SKM-1 (cell line): ENCODE results near the gene TTC1.
"Not testable (repeated sequence)": the region's sequence is repeated elsewhere in the genome, so short reads cannot be mapped to it uniquely, and the experiment has no call there.

Experiments
- DNase-seq: peaks from one replicate; lab custom pipeline; 2025; ENCODE audit not compliant: unreplicated experiment; lab: John Stamatoyannopoulos, UW

The TTC1 gene

DNA sequence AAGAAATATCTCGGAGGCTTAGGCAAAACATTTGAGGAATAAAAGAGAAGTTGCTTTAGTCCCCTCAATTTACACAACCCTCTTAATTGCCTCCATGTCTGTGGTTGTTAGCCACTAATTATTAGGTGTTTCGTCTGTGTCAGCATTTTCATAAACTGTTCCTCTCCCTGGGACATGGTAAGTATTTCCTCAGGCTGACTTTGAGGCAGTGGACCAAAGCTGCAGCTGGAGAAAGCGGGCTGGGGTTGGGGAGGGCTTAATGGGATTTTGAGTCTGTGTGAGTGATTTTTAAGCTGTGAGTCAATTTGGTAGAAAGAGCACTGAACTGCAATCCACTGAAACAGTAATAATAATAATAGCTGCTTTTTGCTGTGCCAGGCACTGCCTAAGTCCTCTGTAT is 13.0 kb upstream of the TTC1 start:
- DNase-seq = no peak

DNA sequence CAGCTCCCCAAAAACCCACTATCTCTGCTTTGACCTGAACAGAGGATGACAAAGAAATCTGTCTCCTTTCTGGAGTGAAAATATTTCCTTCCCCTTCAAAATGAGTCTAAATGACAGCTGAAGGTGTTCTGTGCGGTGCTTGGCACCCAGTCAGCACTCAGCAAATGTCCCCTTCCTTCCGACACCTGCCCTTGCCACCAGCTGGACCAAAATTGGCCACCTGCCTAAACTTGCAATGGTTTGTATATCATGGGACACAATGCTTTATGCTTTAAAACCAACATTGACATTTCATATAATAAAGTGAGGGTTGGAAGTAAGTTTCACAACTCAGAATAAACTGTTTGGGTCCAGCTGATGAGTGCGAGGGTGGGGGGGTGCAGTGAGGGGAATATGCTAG is 7.5 kb upstream of the TTC1 start:
- DNase-seq = no peak

DNA sequence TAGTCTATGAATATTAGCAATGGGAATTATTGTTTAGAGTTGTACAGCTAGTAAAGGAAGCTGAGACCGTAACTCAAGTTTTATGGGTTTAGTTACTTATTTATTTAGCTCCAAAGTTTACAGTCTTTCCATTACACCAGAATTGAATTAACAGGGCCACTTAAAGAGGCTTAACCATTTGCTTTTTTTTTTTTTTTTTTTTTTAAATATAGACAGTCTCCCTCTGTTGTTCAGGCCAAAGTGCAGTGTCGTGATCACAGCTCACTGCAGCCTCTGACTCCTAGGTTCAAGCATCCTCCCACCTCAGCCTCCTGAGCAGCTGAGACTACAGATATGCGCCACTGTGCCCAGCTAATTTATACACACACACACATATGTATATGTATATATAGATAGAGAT is 1.4 kb upstream of the TTC1 start:
- no peak for DNase-seq

DNA sequence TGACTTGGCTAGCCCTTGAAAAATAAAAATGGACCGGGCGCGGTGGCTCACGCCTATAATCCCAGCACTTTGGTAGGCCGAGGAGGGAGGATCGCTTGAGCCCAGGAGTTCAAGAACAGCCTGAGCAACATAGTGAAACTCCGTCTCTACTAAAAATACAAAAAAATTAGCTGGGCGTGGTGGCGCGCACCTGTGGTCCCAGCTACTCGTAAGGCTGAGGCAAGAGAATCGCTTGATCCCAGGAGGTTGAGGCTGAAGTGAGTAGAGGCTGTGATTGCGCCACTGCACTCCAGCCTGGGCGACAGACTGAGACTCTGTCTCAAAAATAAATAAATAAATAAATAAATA is 436 bp upstream of the TTC1 start:
- DNase-seq = not testable (repeated sequence)

DNA sequence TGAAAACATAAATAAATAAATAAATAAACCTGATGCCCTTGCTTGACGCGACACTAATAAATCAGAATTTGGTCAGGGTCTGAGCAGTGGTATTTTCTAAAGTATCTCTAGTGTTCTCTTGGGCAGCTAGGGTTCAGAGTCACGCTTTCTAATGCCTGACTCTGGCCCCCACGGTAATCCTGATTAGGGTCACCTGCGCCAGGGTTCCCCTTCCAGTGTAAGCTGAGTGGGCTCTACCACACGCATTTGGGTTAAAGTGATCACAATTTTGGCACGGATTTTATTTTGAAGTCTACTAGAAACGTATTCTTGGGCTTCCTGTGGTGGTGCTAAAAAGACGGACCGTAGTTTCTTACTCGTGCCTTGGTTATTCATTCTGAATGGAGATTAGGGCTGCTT is 651 bp downstream of the TTC1 start:
- DNase-seq = no peak

DNA sequence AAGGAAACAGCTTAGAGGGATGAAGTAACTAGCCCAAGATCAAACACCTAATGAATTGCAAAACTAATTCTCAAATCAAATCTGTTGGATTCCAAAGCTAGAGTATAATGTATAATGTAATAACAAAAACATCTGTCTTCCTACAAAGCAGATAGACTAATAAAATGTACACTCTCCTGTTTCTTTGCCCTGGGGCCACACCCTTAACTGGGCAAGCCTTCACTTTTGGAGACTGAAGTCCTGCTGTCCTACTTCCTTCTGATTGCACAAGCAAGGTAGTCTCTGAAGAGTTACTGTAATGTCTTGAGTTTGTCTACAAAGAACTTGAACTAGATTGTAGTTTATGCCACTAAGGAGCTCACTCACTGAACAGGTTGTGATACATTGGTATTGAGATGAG is 2.5 kb downstream of the TTC1 start:
- DNase-seq = no peak

DNA sequence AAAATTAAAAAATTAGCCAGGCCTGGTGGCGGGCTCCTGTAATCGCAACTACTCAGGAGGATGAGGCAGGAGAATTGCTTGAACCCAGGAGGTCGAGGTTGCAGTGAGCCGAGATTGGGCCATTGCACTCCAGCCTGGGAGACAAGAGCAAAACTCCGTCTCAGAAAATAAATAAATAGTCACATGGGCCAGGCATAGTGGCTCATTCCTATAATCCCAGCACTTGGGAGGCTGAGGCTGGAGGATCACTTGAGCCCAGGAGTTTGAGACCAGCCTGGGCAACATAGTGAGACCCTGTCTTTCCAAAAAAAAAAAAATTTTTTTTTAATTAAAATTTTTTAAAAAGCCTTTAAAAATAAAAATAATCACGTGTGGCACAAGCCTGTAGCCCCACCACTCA is 5.3 kb downstream of the TTC1 start:
- DNase-seq = not testable (repeated sequence)

DNA sequence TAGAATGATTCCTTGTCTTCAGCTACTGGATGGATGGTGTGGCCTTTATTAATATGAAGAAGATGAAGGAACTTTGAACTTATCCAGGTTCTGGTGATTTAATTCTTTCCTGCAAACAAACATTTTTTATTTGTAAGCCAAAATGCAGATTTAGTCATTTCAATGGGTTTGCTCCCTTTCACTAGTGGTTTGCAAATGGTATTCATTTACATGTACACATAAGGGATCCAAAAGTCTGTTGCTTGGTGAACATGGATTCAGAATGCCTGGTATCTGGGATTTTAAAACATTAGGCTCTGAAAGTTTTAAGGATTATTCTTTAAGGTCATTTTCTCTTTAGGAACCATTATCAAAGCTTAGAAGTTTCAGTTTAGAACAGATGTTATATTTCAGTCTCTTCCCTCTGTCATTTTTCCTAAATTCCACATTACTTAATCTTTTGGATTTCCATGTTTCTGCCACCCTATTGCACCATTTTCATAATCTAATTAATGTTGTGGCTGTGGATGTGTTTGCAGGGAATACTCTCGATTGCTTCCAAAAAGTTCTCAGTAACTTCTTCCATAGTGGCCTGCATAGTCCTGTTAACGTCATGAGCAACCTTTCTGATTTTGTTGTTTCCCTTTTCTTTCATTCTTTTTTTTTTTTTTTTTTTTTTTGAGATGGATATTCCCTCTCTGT is 10.1 kb downstream of the TTC1 start:
- DNase-seq = no peak

DNA sequence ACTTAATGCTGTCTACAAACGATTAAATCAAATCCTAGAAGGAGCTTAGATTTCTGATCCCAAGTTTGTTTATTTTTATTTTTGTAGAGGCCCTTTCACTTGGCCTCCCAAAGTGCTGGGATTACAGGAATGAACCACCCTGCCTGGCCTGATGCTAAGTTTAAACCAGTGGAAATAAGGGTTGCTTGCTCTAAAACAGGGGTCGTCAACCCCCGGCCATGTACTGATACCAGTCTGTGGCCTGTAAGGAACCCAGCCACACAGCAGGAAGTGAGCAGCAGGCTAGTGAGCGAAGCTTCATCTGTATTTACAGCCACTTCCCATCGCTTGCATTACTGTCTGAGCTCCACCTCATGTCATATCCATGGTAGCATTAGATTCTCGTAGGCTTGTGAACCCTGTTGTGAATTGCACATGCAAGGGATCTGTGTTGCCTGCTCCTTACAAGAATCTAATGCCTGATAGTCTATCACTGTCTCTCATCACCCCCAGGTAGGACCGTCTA is 11.4 kb downstream of the TTC1 start:
- DNase-seq = no peak

DNA sequence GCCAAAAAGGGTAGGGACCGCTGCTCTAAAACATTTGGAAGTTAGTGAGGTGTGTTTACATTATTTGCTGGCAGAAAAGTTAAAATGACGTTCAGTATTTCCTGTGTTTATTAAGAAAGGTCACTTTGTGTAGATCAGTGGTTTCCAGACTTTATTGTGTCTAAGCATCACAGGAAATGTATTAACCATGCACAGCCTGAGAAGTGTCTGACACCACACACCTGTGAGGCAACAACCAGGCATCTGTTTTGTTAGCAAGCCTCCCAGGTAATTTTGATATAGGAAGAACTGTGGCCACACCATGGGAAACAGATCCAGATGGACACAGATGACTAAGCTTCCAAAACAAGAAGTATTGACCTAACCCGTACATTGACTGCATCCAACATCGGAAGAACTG is 12.0 kb downstream of the TTC1 start:
- DNase-seq = no peak

DNA sequence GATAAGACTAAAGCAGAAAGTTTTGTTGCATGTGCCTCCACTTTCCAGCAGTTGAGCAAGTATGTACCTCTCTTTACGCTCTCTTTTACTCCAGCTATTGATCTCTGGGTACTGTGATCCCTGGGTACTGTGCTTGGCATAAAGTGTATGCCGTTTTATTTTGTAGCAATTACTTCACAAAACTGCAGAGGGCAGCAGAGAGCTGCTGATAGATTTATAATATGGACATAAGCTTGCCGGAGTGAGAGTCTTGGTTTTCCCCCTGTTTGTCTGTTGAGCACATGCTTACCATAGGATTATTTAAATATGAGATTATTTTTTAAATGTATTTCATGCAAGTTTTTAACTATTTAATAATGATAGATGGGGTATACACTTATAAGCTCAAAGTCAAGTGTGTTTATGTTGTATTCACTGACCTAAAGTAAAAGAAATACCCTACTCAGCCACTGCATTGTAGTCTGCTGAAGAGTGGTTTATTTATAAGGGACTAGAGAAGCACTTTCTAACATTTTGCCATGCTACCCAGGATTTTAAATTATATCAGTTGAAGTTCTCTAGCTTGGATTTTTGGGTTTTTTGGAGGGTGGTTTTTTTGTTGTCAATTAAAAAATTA is 13.0 kb downstream of the TTC1 start:
- peak; percentile 66 for DNase-seq

DNA sequence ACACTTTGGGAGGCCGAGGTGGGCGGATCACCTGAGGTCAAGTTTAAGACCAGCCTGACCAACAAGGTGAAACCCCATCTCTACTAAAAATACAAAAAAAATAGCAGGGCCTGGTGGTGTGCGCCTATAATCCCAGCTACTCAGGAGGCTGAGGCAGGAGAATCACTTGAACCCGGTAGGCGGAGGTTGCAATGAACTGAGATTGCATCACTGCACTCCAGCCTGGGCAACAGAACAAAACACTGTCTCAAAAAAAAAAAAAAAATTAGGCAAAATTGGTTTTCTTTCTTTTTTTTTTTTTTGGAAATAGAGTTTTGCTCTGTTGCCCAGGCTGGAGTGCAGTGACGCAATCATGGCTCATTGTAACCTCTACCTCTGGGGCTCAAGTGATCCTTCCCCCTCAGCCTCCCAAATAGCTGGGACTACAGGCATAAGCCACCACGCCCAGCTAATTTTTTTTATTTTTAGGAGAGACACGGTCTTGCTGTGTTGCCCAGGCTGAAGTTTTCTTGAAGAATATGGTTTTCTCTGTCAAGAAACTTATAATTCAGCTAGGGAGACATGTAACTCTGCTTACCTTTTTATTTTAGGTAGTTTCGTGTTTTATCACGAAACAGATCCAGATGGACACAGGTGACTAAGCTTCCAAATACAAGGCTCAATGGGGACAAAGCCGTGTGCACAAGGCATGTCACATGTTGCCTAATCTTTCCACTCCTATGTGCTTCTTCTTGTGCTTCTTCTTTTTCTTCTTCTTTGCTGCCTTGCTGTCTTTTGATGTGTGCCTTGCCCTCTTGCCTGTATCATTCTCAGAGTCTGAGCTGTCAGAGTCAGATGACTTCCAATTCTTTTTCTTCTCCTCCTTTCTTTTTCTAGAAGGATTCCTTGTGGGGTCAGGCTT is 14.3 kb downstream of the TTC1 start:
- DNase-seq = no peak

DNA sequence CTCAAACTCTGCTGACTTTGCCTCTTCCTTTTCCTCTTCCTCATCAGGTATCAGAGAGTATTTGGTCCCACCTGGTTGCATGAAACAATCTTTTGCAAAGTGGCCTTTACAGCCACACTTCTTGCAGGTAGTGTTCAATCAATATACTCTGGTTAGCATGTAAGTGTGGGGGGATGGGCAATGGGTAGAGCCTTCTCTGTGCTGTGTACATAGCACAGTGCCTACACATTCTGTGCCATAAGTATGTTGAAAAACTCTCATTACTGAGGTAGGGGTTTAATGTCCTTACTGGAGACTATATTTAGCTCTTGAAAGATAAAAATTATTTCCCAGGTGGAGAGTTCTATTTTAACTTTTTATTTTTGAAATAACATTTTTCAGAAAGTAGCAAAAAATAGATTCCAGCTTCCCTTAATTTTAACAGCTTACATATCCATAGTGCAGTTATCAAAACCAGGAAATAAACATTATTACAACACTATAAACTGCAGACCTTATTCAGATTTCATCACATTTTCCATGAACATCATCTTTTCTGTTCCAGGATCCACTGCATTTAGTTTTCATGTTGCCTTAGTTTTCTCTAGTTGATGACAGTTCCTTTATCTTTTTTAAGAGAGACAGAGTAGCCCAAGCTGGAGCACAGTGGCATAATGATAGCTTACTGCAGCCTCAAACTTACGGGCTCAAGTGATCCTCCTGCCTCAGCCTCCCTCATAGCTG is 15.1 kb downstream of the TTC1 start:
- no peak for DNase-seq

DNA sequence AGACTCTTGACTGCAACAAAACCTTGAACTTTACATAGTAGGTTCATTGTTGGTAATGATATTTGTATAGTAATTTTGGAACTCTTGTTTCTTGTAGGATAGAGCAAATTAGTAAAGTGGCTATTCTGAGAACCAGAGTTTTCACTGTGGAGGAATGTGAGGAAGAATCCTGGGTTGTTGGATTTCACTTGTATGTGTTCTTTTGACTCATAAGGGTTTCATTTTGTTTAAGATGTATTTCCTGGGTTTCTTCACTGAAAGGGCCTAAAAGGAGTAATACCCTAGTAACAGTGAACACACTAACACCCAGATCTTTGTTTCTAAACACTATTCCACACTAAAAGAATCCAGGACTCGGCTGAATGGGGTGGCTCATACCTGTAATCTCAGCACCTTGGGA is 20.1 kb downstream of the TTC1 start:
- DNase-seq = no peak

DNA sequence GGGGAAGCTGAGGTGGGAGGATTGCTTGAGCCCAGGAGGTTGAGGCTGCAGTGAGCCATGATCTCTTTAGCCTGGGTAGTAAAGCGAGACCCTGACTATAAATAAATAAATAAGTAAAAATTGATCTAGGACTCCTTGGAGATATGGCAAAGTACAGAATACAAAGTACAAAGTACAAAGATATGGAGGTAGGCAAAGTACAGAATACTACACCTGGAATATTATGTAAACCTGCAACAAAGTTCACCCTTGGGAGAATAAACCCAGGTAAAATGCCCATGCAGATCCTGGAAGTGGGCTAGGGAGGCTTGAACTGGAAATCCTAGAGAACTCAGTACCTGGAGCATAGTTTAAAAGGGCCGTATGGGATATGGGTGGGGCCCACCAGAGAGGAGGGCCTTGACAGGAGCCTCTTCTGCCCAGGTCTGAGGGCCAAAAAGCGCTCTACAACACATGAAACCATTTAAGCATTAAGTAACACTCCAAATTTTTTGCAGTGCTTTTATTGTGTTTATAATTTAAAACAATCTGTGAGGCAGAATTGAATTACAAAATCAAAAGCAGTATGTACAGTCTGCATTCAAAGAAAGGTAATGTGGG is 20.7 kb downstream of the TTC1 start:
- DNase-seq = no peak

DNA sequence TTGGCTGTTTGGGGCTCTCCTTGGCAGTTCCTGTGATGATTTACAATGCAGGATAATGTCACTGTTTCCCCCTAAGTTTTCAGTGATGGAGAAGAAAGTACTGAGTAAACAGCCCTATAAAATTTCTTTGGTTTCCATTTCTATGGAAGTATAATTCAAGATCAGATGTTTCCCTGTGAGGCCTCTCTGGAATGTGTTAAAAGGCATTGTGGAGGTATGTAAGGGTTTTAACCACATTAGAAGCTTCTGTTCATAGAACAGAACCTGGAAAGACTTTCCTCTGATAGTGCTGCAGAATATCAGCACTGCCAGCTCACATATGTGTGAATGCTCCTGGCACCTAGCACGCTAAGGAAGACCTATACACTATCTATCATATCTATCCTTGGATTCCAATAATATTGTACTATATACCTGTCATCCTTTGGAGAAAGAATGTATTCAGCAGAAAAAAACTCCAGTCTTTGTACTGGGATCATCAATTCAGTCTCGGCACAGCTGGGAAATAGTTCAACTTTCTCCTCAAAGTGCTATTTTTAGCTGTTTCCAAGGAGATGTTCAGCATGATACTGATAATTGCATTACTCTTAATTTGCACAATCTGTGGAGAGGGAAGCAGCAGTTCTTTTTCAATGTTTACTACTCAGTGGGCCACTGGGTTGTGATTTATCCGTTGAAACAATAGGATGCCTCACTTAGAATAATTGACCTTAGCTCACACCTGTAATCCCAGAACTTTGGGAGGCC is 21.9 kb downstream of the TTC1 start:
- no peak for DNase-seq

DNA sequence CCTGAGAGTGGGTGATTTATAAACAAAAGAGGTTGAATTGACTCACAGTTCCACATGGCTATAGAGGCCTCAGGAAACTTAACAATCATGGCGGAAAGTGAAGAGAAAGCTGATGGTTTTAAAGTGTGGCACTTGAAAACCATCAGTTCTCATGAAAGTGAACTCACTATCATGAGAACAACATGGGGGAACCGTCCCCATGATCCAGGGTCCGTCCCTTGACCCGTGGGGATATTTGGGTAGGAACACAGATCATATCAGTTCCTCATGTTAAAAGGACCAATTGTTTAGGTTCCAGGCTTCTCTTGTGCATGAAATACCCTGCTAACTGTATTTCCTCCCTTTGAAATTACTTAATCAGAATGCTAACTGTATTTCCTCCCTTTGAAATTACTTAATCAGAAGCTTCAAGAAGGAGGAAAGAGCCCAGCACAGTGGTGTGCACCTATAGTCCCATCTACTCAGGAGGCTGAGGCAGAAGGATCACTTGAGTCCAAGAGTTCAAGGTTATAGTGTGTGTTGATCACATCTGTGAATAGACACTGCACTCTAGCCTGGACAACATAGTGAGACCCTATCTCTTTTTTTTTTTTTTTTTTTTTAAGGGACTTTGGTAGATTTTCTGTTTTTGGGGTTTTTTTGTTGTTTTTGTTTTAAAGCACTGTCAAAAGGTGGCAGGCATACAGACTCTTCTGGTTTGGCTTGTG is 24.8 kb downstream of the TTC1 start:
- no peak for DNase-seq

DNA sequence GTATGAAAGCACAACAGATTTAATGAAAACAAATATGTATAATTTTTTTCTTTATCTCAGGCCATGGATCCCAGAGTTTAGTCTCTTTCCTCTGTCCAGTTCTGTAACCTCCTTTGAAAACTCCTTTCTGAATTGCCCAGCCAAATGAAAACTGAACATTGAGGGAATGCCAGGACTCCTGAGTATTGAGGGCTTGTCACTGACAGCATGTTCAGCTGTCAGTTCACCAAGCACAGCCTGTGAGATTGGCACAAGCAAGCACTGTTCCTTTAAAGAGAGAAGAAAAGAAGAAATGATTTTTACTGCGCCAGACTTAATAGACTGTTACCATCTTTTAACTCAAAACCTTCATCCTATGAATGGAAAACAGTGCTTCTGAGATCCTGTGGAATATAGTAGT is 27.3 kb downstream of the TTC1 start:
- no peak for DNase-seq

DNA sequence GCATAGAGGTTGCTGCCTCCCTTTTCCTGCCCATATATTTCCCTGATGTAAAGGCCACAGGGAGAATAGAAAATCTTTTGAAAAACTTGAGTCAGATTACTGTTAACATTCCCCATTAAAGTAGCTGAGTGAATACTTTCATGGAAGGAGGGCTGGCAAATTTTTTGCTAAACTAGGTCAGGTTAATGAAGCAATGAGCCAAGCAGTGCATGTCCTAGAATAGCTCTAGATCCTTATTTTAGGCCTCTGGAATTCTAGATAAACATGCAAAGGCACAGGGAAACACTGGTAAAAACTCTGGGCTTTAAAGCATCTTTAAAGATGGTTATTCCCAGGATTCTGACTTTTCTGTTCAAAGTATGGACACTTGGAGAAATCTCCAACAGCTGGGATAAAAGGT is 27.9 kb downstream of the TTC1 start:
- DNase-seq = no peak
